SKM-1 treated with dmso at 0.1 percent for 144 hours (cell line): Measurements from ENCODE around the gene IL17A.
"Not testable (repeated sequence)": the region's sequence is repeated elsewhere in the genome, so short reads cannot be mapped to it uniquely, and the experiment has no call there.

Experiments used
- DNase-seq: peaks from one replicate; lab custom pipeline; 2025; ENCODE audit not compliant: unreplicated experiment; lab: John Stamatoyannopoulos, UW

IL17A gene

DNA sequence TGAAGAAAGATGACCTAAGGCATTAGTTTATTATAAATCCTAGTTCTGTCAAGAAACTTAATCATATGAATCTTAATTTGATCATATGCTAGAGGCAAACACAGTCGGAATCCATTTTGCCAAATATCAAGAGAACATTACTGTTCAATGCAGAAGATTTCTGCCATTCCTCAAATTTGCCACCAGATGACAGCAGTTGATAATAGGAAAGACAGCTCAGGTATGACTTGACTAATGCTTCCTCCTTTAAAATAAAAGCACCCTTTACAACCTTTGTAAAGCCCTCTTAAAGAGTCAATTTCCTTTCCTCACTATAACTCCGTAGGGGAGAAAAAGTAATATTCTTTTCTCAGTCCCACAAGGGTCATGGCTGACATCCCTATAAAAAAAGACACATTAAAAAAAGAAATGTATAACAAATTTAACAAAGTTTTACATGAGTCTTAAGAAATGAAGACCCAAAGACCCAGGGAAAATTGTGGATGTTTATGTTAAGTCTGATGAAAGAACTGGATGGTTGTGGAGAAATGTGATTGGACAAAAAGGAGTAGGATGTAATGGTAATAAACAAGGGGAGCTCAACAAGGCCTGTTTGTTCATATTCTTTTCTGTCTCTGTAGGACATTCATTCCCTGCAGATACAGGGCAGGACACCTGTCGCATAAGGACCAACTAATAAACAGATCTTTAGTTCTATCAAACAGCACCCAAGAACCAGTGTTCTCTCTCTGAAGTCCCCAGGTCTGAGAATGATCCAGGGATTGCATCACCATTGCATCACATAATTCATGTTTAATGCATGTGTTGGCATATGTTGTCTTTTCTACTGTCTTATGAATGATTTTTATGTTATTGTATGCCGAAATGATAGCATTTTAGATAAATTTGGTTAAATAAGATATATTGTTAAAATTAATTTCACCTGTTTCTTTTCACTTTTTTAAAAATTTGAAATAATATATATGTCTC, 23.0 kb upstream of the IL17A start:
- DNase-seq = peak; percentile 4

- DNase-seq = no peak
Measured at GRCh38 chr6:52164319-52165094, 21.7 kb upstream of the IL17A start.

- DNase-seq = no peak
Measured at GRCh38 chr6:52167267-52167666, 18.9 kb upstream of the IL17A start.

DNA sequence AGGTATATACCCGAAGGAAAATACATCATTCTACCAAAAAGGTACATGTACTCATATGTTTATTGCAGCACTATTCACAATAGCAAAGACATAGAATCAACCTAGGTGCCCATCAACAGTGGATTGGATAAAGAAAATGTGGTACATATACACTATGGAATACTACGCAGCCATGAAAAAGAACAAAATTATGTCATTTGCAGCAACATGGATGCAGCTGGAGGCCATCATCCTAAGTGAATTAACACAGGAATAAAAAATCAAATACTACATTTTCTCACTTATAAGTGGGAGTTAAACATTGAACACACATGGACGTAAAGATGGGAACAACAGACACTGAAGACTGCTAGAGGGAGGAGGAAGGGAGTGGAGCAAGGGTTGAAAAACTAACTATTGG, 17.8 kb upstream of the IL17A start:
- DNase-seq = not testable (repeated sequence)

DNA sequence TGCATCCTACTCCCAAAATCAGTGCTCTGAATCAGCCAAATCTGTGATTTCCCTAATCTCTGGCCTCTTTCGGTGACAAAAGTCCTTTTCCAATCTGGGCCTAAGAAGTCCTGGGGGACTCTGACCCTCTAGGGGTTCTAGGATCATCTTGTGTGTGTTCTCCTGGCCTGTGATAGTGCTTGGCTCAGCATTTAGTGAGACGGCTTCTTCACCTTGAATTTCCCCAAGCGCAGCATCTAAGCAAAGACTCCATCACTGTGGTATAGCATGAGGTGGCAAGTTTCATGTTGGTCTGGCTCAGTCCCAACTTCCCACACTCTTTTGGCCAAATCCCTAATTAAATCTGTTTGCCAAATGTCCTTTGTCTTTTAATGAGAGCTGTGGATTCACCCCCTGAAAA, 12.1 kb upstream of the IL17A start:
- DNase-seq = no peak

DNA sequence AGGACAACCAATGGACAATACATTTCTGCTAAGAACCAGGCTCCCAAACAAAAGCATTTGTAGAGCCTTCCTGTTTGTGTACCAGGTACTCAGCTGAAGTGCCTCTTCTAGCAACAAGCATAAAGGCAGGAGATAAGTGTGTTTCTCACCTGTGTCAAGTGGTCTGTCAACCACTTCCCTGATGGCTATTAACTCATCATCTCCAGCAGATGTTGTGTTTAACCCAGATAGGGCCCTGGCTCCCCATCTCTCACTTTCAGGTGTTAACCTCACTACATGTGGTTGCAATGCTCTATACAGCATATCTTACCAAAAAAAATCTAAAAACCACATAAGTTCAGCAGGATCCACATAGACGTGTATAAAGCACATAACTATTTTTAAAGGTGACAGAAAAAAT, 9.6 kb upstream of the IL17A start:
- no peak for DNase-seq

- DNase-seq = no peak
Measured at GRCh38 chr6:52177961-52178360, 8.2 kb upstream of the IL17A start.

DNA sequence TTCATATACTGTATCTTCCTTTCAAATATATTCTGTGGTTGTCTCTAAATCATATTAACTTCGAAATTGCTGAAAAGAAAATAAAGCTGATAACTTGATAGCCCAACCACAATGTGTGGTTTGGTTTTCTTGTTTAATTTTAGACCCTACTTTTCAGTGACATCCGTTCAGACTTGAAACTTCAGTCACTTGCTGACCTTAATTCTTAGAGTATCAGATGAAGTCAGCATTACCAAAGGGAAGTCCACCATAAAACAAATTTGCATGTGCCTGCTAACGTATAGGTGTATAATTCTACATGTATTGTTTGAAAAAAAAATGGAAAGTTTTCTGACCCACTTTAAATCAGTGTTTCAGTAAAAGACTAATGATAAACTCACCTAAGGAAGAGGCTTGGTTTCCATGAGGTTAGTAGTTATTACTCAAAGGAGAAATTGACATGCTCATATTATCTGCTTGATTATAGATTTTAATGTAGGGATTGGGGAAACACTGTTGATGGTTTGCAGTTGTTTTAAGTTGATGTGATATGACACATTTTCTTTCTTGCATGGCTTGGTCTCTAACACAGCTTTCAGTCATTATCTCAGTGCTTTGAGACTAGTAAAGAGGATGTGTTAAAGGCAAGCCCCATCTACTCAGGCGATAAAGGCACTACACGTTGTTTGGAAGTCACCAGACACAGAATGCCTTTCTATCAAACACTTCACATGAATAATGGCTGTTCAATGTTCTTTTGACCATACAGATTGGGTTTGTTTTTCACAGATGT, 5.2 kb upstream of the IL17A start:
- no peak for DNase-seq

DNA sequence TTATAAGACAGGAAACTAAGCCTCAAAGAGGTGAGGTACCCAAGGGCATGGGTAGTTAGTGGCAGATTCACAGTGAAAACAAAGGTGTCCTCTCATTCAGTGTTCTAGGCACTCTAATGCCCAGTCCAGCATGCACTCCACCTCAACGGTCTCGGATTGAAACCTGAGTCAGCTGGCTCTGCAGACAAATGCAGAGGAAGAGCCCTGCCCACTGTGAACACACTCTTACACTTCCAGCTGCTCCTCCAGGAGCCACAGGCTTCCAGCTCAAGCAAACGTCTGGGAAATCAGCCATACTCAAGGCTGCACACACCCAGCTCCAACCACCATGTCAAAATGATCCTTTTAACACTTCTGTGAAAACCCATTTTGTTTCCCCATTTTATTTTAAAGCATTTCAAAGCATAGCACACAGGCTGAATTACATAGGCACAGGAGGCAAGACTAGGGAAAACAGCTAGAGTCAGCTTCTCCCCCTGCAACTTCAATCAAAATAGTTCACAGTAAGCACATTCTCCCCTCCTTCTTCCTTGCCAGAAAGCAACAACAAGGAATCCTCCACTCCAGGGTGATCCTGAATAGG, 3.0 kb upstream of the IL17A start:
- DNase-seq = no peak

GRCh38 chr6:52186480-52186879, 305 bp downstream of the IL17A start:
- no peak for DNase-seq

- DNase-seq = no peak
Measured at GRCh38 chr6:52187098-52187497, 923 bp downstream of the IL17A start.

- DNase-seq = no peak
Measured at GRCh38 chr6:52189974-52190373, 3.8 kb downstream of the IL17A start.

DNA sequence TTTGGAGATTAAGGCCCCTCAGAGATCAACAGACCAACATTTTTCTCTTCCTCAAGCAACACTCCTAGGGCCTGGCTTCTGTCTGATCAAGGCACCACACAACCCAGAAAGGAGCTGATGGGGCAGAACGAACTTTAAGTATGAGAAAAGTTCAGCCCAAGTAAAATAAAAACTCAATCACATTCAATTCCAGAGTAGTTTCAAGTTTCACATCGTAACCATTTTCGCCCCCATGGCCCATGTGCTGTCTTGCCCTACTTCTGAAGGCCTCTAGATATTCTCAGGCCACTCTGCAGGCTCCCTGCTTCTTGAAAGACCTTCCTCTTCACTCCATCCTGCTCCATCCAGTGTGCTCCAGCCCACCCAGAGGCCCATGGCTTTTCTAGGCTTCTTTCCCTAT, 4.2 kb downstream of the IL17A start:
- no peak for DNase-seq

GRCh38 chr6:52191824-52192223, 5.6 kb downstream of the IL17A start:
- no peak for DNase-seq

- no peak for DNase-seq
Measured at GRCh38 chr6:52195886-52196285, 9.7 kb downstream of the IL17A start.

DNA sequence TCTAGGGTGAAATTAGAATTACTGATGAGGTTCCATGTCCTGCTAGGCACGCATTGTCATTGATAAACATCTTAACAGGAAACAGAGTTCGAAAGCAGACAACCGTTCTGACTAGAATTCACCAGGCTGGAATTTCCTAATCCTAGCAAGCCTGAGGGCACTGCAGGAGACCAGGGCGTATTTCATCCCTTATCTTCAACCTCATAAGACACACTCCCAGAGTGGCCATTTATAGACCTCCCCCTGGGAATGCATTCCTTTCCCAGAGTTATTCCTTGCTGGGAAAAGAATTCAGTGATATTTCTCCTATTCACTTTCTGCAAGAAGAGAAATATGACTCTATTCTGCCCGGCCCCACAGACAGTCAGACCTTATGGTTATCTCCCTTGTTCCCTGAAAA, 13.9 kb downstream of the IL17A start:
- DNase-seq = not testable (repeated sequence)

GRCh38 chr6:52201046-52201445, 14.9 kb downstream of the IL17A start:
- no peak for DNase-seq

GRCh38 chr6:52201493-52201892, 15.3 kb downstream of the IL17A start:
- DNase-seq = no peak

DNA sequence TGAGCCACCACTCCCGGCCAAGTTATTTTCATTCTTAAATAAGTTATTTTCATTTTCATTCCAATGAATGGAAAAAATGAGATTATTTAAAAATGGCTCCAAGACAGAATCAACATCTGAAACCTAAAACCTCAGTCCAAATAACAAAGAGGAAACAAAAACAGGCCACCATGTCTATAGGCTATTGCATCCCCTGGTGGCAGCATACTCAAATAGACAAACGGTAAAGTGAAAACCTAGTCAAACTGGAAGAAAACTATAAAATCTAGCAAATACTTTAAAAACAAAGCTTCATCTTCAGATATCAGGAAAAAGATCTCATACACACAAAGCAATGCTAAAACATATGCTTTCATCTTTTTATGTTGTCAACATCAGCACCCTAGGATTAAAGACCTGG, 20.9 kb downstream of the IL17A start:
- no peak for DNase-seq

- no peak for DNase-seq
Measured at GRCh38 chr6:52208612-52209011, 22.4 kb downstream of the IL17A start.

- DNase-seq = no peak
Measured at GRCh38 chr6:52209770-52210169, 23.6 kb downstream of the IL17A start.
